RWPE2 (cell line): ENCODE data around the gene TSPEAR.

ENCODE experiments used
- ATAC-seq: fragments of 200-7000 bp; cut with Tn5 transposase; 3 replicates; pipeline ENCODE4 v1.9.1; 2021; ENCODE audit warnings: low read depth
- DNase-seq: peaks from one replicate; pipeline ENCODE4 v3.0.0-alpha.2; 2020; ENCODE audit warnings: low spot score
- H3K27ac ChIP-seq: fragments of 450-650 bp; 2 replicates; pipeline ENCODE4 v1.5.1; 2017; ENCODE audit warnings: mild to moderate bottlenecking; ENCODE audit not compliant: poor library complexity, severe bottlenecking
- H3K27me3 ChIP-seq: fragments of 250-450 bp; sonication (Bioruptor Pico); 2 replicates; pipeline ENCODE4 v1.5.1; 2021; ENCODE audit warnings: mild to moderate bottlenecking, moderate library complexity; ENCODE audit not compliant: insufficient read depth, poor library complexity, severe bottlenecking
- H3K36me3 ChIP-seq: fragments of 250-450 bp; sonication (Bioruptor Pico); 2 replicates; pipeline ENCODE4 v1.5.1; 2020; ENCODE audit warnings: low read depth, mild to moderate bottlenecking, moderate library complexity
- H3K4me1 ChIP-seq: fragments of 250-450 bp; sonication (Bioruptor Pico); 2 replicates; pipeline ENCODE4 v1.5.1; 2021; ENCODE audit warnings: mild to moderate bottlenecking, moderate library complexity; ENCODE audit not compliant: insufficient read depth, poor library complexity, severe bottlenecking
- H3K4me3 ChIP-seq: fragments of 250-450 bp; sonication (Bioruptor Pico); 2 replicates; pipeline ENCODE4 v1.5.1; 2021; ENCODE audit warnings: mild to moderate bottlenecking, moderate library complexity; ENCODE audit not compliant: severe bottlenecking
- H3K9me3 ChIP-seq: fragments of 250-450 bp; sonication (Bioruptor Pico); 2 replicates; pipeline ENCODE4 v1.5.1; 2021; ENCODE audit warnings: mild to moderate bottlenecking, moderate library complexity; ENCODE audit not compliant: severe bottlenecking
- TF ChIP-seq, protein P1 (sequence below): fragments of 450-650 bp; IDR thresholded peaks from one replicate; pipeline ENCODE4 v1.5.1; 2017; ENCODE audit warnings: mild to moderate bottlenecking, moderate library complexity; ENCODE audit not compliant: poor library complexity, severe bottlenecking

The TSPEAR gene

DNA sequence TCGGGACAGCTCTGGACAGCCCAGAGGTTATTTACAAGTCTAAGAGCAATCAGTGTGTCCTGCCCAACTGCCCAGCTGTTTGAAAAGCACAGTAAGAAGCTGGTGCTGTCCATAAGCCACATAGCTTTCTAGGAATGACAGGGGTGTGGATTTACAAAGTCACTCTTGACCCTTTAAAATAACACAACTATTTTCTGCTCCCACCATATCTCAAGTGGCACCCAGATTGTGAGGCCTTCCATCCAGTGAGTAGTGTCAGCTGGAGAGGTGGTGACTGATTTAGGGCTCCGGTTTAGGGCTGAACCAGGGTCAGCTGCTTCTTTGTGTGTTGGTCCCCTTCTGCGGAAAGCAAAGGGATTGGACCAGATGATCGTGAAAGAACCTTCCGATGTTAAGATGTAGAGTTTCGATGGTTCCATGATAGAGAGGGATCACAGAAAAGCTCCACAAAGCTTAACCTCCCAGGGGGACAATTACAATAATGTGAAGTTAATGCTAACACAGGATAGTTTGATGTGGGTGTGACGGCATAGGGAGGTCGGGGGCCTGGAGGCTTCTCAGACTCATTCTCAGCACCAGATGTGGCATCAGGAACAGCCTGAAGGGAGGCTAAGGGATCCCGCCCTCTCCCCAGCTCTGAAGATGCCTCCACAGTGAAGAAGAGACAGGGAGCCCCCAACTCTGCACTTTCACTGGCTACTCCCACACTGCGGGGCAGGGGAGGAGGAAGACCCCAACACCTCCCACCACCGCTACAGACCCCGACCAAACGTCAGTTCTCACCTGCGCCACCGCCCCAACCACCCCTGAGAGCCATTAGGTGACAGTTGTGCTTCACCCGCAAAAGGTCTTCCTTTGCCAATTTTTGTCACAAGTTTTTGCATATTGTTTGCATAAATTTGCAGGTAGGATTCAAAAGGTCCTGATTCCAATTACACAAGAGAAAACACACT is 215.5 kb downstream of the TSPEAR start:
- H3K4me1 ChIP-seq, result no peaks in the 10 kb centered on the region
- no peak overlapping the region for H3K27ac ChIP-seq
- H3K4me3 ChIP-seq, result no peak overlapping the region
- H3K9me3 ChIP-seq, result peaks cover 12% of the 10 kb centered on the region
- ATAC-seq, result no peak
- H3K36me3 ChIP-seq, result no peaks in the 10 kb centered on the region
- peaks cover 9% of the 10 kb centered on the region for H3K27me3 ChIP-seq
- TF ChIP-seq, protein P1, sequence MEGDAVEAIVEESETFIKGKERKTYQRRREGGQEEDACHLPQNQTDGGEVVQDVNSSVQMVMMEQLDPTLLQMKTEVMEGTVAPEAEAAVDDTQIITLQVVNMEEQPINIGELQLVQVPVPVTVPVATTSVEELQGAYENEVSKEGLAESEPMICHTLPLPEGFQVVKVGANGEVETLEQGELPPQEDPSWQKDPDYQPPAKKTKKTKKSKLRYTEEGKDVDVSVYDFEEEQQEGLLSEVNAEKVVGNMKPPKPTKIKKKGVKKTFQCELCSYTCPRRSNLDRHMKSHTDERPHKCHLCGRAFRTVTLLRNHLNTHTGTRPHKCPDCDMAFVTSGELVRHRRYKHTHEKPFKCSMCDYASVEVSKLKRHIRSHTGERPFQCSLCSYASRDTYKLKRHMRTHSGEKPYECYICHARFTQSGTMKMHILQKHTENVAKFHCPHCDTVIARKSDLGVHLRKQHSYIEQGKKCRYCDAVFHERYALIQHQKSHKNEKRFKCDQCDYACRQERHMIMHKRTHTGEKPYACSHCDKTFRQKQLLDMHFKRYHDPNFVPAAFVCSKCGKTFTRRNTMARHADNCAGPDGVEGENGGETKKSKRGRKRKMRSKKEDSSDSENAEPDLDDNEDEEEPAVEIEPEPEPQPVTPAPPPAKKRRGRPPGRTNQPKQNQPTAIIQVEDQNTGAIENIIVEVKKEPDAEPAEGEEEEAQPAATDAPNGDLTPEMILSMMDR, result no peak
- no peak for DNase-seq

DNA sequence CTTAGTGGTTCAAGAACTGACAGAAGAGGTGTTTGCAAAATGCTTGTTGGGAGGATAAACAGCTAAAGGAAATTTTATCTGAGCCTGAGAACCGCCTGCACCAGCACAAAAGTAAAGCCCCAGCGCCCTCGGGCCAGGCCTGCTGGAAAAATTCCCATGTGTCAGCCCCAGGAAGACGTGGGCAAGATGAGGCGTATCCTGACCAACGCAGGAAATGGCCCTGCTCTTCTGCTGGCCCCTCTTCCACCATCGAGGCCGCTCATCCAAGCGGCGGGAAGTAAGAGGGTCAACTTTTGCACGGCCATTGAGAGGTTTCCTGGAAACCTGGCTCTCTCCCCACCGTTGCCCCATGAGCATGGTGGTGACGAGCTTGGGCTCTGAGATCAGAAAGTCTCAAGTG is 216.4 kb downstream of the TSPEAR start:
- peaks cover 9% of the 10 kb centered on the region for H3K27me3 ChIP-seq
- TF ChIP-seq, protein P1, result no peak
- H3K36me3 ChIP-seq, result no peaks in the 10 kb centered on the region
- peaks cover 12% of the 10 kb centered on the region for H3K9me3 ChIP-seq
- H3K27ac ChIP-seq, result no peak overlapping the region
- H3K4me3 ChIP-seq, result no peak overlapping the region
- DNase-seq, result no peak
- no peaks in the 10 kb centered on the region for H3K4me1 ChIP-seq
- ATAC-seq, result no peak

DNA sequence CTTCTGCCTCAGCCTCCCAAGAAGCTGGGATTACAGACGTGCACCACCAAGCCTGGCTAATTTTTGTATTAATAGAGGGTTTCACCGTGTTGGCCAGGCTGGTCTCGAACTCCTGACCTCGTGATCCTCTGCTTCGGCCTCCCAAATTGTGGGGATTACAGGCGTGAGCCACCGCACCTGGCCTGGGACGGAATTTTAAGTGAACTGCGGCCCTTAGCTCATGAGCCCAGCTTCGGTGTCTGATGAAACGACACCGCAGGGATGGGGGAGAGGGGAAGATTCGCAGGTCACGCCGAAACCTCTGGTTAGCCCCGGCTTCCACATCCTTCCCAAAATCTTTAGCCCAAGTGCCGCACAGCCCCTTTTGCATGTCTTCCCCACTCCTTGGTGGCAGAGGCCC is 217.0 kb downstream of the TSPEAR start:
- TF ChIP-seq, protein P1, result no peak
- ATAC-seq, result no peak
- Histone ChIP-seq H3K4me3 (no peak overlapping the region), H3K4me1 (no peaks in the 10 kb centered on the region), H3K9me3 (peaks cover 12% of the 10 kb centered on the region), H3K27me3 (peaks cover 9% of the 10 kb centered on the region), H3K36me3 (no peaks in the 10 kb centered on the region), H3K27ac (no peak overlapping the region)
- DNase-seq, result no peak

DNA sequence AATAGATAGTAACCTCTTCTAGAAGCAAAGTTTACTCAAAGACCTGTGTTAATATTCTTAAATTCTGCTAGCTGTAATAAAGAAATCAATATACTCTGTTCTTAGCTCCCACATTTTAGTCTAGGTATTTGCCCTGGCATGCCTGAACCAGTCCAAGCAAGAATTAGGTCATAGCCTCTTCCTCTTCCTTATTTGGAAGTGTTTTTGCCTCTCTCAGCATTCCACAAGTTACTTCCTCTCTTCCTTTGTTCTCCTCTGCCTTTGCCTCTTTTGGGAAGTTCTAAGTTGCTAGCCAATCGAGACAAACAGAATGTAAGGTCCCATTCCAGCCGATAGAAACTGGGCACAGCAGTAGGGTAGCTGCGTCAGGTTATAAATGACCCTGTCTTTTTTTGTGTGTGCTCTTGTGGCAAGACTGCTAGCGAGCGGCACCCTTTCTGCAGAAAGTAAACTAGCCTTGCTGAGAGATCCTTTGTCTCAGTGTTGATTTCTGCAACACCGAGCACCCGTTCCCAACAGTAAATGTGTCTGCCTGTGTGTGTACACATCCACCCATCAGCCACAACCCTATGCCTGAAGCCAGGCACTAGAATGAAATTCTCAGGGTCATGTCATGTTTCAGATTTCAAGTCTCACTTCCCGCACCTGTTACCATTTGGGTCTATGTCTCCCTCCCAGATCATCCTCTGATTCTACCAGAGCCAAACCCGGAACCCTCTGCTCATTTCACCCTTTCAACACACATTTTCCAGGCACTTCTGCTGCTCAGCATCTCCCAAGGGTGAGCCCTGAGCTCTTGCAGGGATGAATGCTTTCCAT is 218.6 kb downstream of the TSPEAR start:
- TF ChIP-seq, protein P1, result no peak
- DNase-seq, result no peak
- Histone ChIP-seq H3K9me3 (peaks cover 12% of the 10 kb centered on the region), H3K27ac (no peak overlapping the region), H3K27me3 (peaks cover 5% of the 10 kb centered on the region), H3K4me3 (no peak overlapping the region), H3K4me1 (no peaks in the 10 kb centered on the region), H3K36me3 (no peaks in the 10 kb centered on the region)
- ATAC-seq, result no peak
